Liver (tissue), 9 donors: ENCODE results near the gene SBK3. TPM values are rescaled to one million over a fixed set of nuclear protein-coding genes. Genes with fewer than 3 reads are reported as not detected.
"Not testable (repeated sequence)": the region's sequence is repeated elsewhere in the genome, so short reads cannot be mapped to it uniquely, and the experiment has no call there.

Experiments used
- DNase-seq: peaks from one replicate; pipeline ENCODE4 v3.0.0-alpha.2; 2017; ENCODE audit warnings: low spot score
- H3K27ac ChIP-seq, 2 donors: one replicate each; pipeline ENCODE4 v1.7.0; 2013; ENCODE audit warnings: inconsistent platforms in 2 of 2, low read length in 2 of 2, control low read depth in 1 of 2, low read depth in 1 of 2, mild to moderate bottlenecking in 1 of 2
- H3K27me3 ChIP-seq, 4 donors: one replicate each; pipeline versions ENCODE4 v1.6.1 to v1.7.0; 2013; ENCODE audit warnings: low read length in 3 of 4, inconsistent platforms in 1 of 4, mild to moderate bottlenecking in 1 of 4, moderate library complexity in 1 of 4; ENCODE audit not compliant: control insufficient read depth in 4 of 4, insufficient read depth in 4 of 4
- H3K36me3 ChIP-seq, 4 donors: one replicate each; pipeline versions ENCODE4 v1.6.1 to v1.7.0; 2013; ENCODE audit warnings: low read length in 3 of 4, mild to moderate bottlenecking in 3 of 4, low read depth in 1 of 4, moderate library complexity in 1 of 4; ENCODE audit not compliant: control insufficient read depth in 4 of 4, insufficient read depth in 3 of 4
- H3K4me1 ChIP-seq, 4 donors: one replicate each; pipeline versions ENCODE4 v1.6.1 to v1.7.0; 2013; ENCODE audit warnings: low read length in 3 of 4, mild to moderate bottlenecking in 3 of 4, moderate library complexity in 1 of 4; ENCODE audit not compliant: control insufficient read depth in 4 of 4, insufficient read depth in 4 of 4
- H3K4me3 ChIP-seq, 3 donors: one replicate each; pipeline versions ENCODE4 v1.6.1 to v1.7.0; 2013; ENCODE audit warnings: low read length in 3 of 3, control low read depth in 1 of 3, low read depth in 1 of 3, mild to moderate bottlenecking in 1 of 3
- H3K9ac ChIP-seq, 2 donors: one replicate each; pipeline ENCODE4 v1.7.0; 2013; ENCODE audit warnings: low read length in 2 of 2, mild to moderate bottlenecking in 2 of 2, moderate library complexity in 2 of 2, control low read depth in 1 of 2, low read depth in 1 of 2
- H3K9me3 ChIP-seq, 4 donors: one replicate each; pipeline versions ENCODE4 v1.6.1 to v1.7.0; 2013; ENCODE audit warnings: low read length in 3 of 4; ENCODE audit not compliant: control insufficient read depth in 4 of 4
- ATF3 ChIP-seq: IDR thresholded peaks from 2 replicates; pipeline ENCODE4 v1.6.1; 2016; ENCODE audit warnings: antibody characterized with exemption
- EGR1 ChIP-seq, 2 donors: IDR thresholded peaks; 2 replicates each; pipeline ENCODE4 v1.6.1; 2016 to 2018; ENCODE audit warnings: antibody characterized with exemption in 2 of 2, low read depth in 2 of 2
- FOXA1 ChIP-seq: IDR thresholded peaks from 2 replicates; pipeline ENCODE4 v1.6.1; 2016; ENCODE audit warnings: antibody characterized with exemption
- FOXA2 ChIP-seq: IDR thresholded peaks from 2 replicates; pipeline ENCODE4 v1.6.1; 2016; ENCODE audit warnings: antibody characterized with exemption
- GABPA ChIP-seq, 2 donors: IDR thresholded peaks in 1 of 2; conservative IDR thresholded peaks in 1 of 2; 2 replicates each; pipeline ENCODE4 v1.6.1; 2016; ENCODE audit warnings: antibody characterized with exemption in 2 of 2, mild to moderate bottlenecking in 1 of 2, moderate library complexity in 1 of 2
- HNF4A ChIP-seq, 2 donors: conservative IDR thresholded peaks; 2 replicates each; pipeline ENCODE4 v1.6.1; 2016; ENCODE audit warnings: antibody characterized with exemption in 2 of 2, mild to moderate bottlenecking in 2 of 2
- HNF4G ChIP-seq: IDR thresholded peaks from 2 replicates; pipeline ENCODE4 v1.6.1; 2016; ENCODE audit warnings: antibody characterized with exemption
- JUND ChIP-seq, 2 donors: IDR thresholded peaks; 2 replicates each; pipeline ENCODE4 v1.6.1; 2016; ENCODE audit warnings: antibody characterized with exemption in 2 of 2
- RAD21 ChIP-seq, 2 donors: IDR thresholded peaks; 2 replicates each; pipeline ENCODE4 v1.6.1; 2016; ENCODE audit warnings: antibody characterized with exemption in 2 of 2, mild to moderate bottlenecking in 2 of 2
- SP1 ChIP-seq: IDR thresholded peaks from 2 replicates; pipeline ENCODE4 v1.6.1; 2018; ENCODE audit warnings: antibody characterized with exemption, mild to moderate bottlenecking
- YY1 ChIP-seq: IDR thresholded peaks from 2 replicates; pipeline ENCODE4 v1.6.1; 2016; ENCODE audit warnings: antibody characterized with exemption, mild to moderate bottlenecking
- ZBTB33 ChIP-seq: IDR thresholded peaks from 2 replicates; pipeline ENCODE4 v1.6.1; 2016; ENCODE audit warnings: antibody characterized with exemption
- WGBS: extraction: QIAGEN DNeasy Blood & Tissue Kit; methylation state at CpG from one replicate; pipeline ENCODE4 v1.1.7; 2013; 5-methylcytosine and 5-hydroxymethylcytosine counted together
- polyA plus RNA-seq, 2 donors: library from polyadenylated mRNA; stranded (reverse) in 1 of 2; unstranded in 1 of 2; fragments of 200-250 nt in 1 of 2; fragments of >200 nt in 1 of 2; fragmentation: Nextera tagmentation in 1 of 2; extraction: Ambion mirVana in 1 of 2; gene quantifications; one replicate each; pipeline versions ENCODE4 v1.2.1 to v1.2.3, GENCODE V29; 2013 to 2015
- total RNA-seq, 2 donors: library from RNA; depleted of rRNA; stranded (reverse); fragments of >200 nt; gene quantifications; one replicate each; pipeline ENCODE4 v1.2.3, GENCODE V29; 2014
- TF ChIP-seq, protein P1 (sequence below): IDR thresholded peaks from 2 replicates; pipeline ENCODE4 v1.6.1; 2016; ENCODE audit warnings: antibody characterized with exemption, mild to moderate bottlenecking
- TF ChIP-seq, protein P2 (sequence below): IDR thresholded peaks from 2 replicates; pipeline ENCODE4 v1.6.1; 2016; ENCODE audit warnings: antibody characterized with exemption
- donor health status: healthy.
- donor health status: healthy.
- donor health status: healthy.
- donor health status: healthy.
- donor health status: healthy.

The SBK3 gene
- total and polyA plus RNA-seq, 4 donors: 0.03 TPM; not detected in 3

- Histone ChIP-seq H3K27ac (no peak overlapping the region), H3K4me1 (peaks cover 3 to 15% (median 11%) of the 10 kb centered on the region in 4 donors), H3K9me3 (no peaks in the 10 kb centered on the region), H3K36me3 (peaks cover 0 to 7% (median 2%) of the 10 kb centered on the region in 4 donors), H3K9ac (no peak overlapping the region), H3K27me3 (no peaks in the 10 kb centered on the region), H3K4me3 (no peak overlapping the region)
- 92% methylated on average over 5 of the region's 5 CpGs for WGBS
- TF ChIP-seq, protein P1, sequence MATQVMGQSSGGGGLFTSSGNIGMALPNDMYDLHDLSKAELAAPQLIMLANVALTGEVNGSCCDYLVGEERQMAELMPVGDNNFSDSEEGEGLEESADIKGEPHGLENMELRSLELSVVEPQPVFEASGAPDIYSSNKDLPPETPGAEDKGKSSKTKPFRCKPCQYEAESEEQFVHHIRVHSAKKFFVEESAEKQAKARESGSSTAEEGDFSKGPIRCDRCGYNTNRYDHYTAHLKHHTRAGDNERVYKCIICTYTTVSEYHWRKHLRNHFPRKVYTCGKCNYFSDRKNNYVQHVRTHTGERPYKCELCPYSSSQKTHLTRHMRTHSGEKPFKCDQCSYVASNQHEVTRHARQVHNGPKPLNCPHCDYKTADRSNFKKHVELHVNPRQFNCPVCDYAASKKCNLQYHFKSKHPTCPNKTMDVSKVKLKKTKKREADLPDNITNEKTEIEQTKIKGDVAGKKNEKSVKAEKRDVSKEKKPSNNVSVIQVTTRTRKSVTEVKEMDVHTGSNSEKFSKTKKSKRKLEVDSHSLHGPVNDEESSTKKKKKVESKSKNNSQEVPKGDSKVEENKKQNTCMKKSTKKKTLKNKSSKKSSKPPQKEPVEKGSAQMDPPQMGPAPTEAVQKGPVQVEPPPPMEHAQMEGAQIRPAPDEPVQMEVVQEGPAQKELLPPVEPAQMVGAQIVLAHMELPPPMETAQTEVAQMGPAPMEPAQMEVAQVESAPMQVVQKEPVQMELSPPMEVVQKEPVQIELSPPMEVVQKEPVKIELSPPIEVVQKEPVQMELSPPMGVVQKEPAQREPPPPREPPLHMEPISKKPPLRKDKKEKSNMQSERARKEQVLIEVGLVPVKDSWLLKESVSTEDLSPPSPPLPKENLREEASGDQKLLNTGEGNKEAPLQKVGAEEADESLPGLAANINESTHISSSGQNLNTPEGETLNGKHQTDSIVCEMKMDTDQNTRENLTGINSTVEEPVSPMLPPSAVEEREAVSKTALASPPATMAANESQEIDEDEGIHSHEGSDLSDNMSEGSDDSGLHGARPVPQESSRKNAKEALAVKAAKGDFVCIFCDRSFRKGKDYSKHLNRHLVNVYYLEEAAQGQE: no peak
- TF ChIP-seq YY1 (no peak), GABPA (IDR thresholded peaks at IDR 0.05 in 1 of 2, conservative IDR thresholded peaks at IDR 0.05 in 1 of 2) (no peak), EGR1 (IDR thresholded peaks at IDR 0.05; ENCODE audit: low read depth in 2 of 2) (no peak), FOXA1 (no peak), HNF4G (no peak), RAD21 (IDR thresholded peaks at IDR 0.05) (no peak), SP1 (no peak)
- no peak for DNase-seq
Observed at GRCh38 chr19:55576746-55577145, 31.4 kb upstream of the SBK3 start.

- not testable (repeated sequence) for H3K36me3 ChIP-seq, H3K4me3 ChIP-seq, H3K9me3 ChIP-seq, H3K9ac ChIP-seq, H3K27ac ChIP-seq, H3K4me1 ChIP-seq, DNase-seq, H3K27me3 ChIP-seq
- WGBS: 84% methylated on average over 6 of the region's 6 CpGs
Observed at GRCh38 chr19:55573929-55574328, 28.6 kb upstream of the SBK3 start.

DNA sequence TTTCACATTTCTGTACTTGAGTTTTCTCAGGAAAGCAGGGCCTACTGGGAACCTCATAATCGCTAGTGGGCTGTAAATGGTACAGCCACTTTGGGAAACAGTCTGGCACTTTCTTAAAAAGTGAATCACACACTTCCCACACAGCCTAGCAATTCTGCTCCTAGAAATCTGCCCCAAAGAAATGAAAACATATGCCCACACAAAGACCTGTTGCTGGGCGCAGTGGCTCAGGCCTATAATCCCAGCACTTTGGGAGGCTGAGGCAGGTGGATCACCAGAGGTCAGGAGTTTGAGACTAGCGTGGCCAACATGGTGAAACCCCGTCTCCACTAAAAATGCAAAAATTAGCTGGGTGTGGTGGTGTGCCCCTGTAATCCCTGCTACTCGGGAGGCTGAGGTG lies 24.1 kb upstream of the SBK3 start:
- not testable (repeated sequence) for H3K4me1 ChIP-seq, H3K9me3 ChIP-seq, H3K27me3 ChIP-seq, H3K4me3 ChIP-seq, H3K9ac ChIP-seq, H3K36me3 ChIP-seq, DNase-seq, H3K27ac ChIP-seq
- 89% methylated on average over 5 of the region's 5 CpGs for WGBS

- H3K27ac ChIP-seq: no peak overlapping the region
- no peaks in the 10 kb centered on the region for H3K4me1 ChIP-seq
- peaks cover 0 to 3% (median 1%) of the 10 kb centered on the region in 4 donors for H3K27me3 ChIP-seq
- no peak for DNase-seq
- H3K36me3 ChIP-seq: no peaks in the 10 kb centered on the region
- H3K9me3 ChIP-seq: no peaks in the 10 kb centered on the region
- H3K4me3 ChIP-seq: no peak overlapping the region
- no peak overlapping the region for H3K9ac ChIP-seq
- TF ChIP-seq FOXA2: no peak
- TF ChIP-seq, protein P1: no peak
- no peak for TF ChIP-seq EGR1 (IDR thresholded peaks at IDR 0.05; ENCODE audit: low read depth in 2 of 2)
- TF ChIP-seq ZBTB33: no peak
- TF ChIP-seq ATF3: no peak
- TF ChIP-seq HNF4A (conservative IDR thresholded peaks at IDR 0.05): no peak
- no peak for TF ChIP-seq YY1
- TF ChIP-seq SP1: no peak
- TF ChIP-seq, protein P2, sequence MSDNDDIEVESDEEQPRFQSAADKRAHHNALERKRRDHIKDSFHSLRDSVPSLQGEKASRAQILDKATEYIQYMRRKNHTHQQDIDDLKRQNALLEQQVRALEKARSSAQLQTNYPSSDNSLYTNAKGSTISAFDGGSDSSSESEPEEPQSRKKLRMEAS: no peak
- TF ChIP-seq JUND (IDR thresholded peaks at IDR 0.05): no peak
- no peak for TF ChIP-seq RAD21 (IDR thresholded peaks at IDR 0.05)
- TF ChIP-seq HNF4G: no peak
Observed at GRCh38 chr19:55567708-55568328, 22.5 kb upstream of the SBK3 start.
